Colonic mucosa (tissue), 4 donors: ENCODE results near the gene APOA5. TPM values are rescaled to one million over a fixed set of nuclear protein-coding genes. Genes with fewer than 3 reads are reported as not detected.
"Not testable (repeated sequence)": the region's sequence is repeated elsewhere in the genome, so short reads cannot be mapped to it uniquely, and the experiment has no call there.

Source experiments
- DNase-seq: peaks from one replicate; pipeline ENCODE4 v3.0.0-alpha.2; 2020
- H3K27ac ChIP-seq: fragments of 200-600 bp; one replicate; pipeline ENCODE4 v1.8.0; 2021
- H3K27me3 ChIP-seq: fragments of 200-600 bp; one replicate; pipeline ENCODE4 v1.8.0; 2021
- H3K36me3 ChIP-seq: fragments of 200-600 bp; one replicate; pipeline ENCODE4 v1.8.0; 2021
- H3K4me1 ChIP-seq: fragments of 200-600 bp; one replicate; pipeline ENCODE4 v1.8.0; 2021; ENCODE audit warnings: mild to moderate bottlenecking
- H3K4me3 ChIP-seq: fragments of 200-600 bp; one replicate; pipeline ENCODE4 v1.8.0; 2021
- H3K9ac ChIP-seq, 2 donors: one replicate each; pipeline ENCODE4 v1.7.0; 2013; ENCODE audit warnings: control low read depth in 2 of 2, low read depth in 2 of 2, low read length in 2 of 2
- H3K9me3 ChIP-seq: fragments of 200-600 bp; one replicate; pipeline ENCODE4 v1.8.0; 2021
- CTCF ChIP-seq: fragments of 200-600 bp; IDR thresholded peaks from one replicate; pipeline ENCODE4 v1.8.0; 2022; ENCODE audit warnings: antibody characterized with exemption, mild to moderate bottlenecking
- intact Hi-C: fragments of 100-400 bp; cut with DNase I; formaldehyde crosslinking; loops from one replicate; pipeline ENCODE4 v1.14.1; 2022
- total RNA-seq, 2 donors: library from RNA; stranded (reverse); fragmentation: NEBNext Ultra II Directional in 1 of 2; extraction: Animal tissue kit (Norgen Biotek cat#: 25700) in 1 of 2; gene quantifications; one replicate each; pipeline ENCODE4 v1.2.1, GENCODE V29; 2021
- donor health status: healthy.
- donor health status: DM: no; HTN: no; CAD: no.
- donor health status: DM: no; HTN: no; CAD: no.

The APOA5 gene
- total RNA-seq, 2 donors from 2014 or later = 0.20 TPM; not detected in 1

GRCh38 chr11:116771935-116772334, 19.7 kb downstream of the APOA5 start:
- Histone ChIP-seq H3K4me3 (peak overlapping the region; percentile 68), H3K36me3 (no peaks in the 10 kb centered on the region), H3K9me3 (no peaks in the 10 kb centered on the region), H3K9ac (peak overlapping the region; percentile 93), H3K4me1 (peaks cover 9% of the 10 kb centered on the region), H3K27ac (peak overlapping the region; percentile 80), H3K27me3 (no peaks in the 10 kb centered on the region)
- DNase-seq = no peak
- TF ChIP-seq CTCF = no peak
- intact Hi-C loops = no loop called here

- Histone ChIP-seq H3K4me1 (no peaks in the 10 kb centered on the region), H3K9me3 (no peaks in the 10 kb centered on the region), H3K36me3 (peaks cover 22% of the 10 kb centered on the region)
These were observed 29.5 kb downstream of the APOA5 start for GRCh38 chr11:116762132-116762531.

GRCh38 chr11:116756044-116756443, 35.6 kb downstream of the APOA5 start:
- H3K4me1 ChIP-seq, H3K9me3 ChIP-seq, H3K4me3 ChIP-seq, H3K27ac ChIP-seq, intact Hi-C loops, DNase-seq, H3K27me3 ChIP-seq, H3K9ac ChIP-seq: not testable (repeated sequence)
- H3K36me3 ChIP-seq = peaks cover 15% of the 10 kb centered on the region

More at GRCh38 chr11:116762132-116762531, 29.5 kb downstream of the APOA5 start:
- no peak overlapping the region for H3K4me3 ChIP-seq
- intact Hi-C loops = no loop called here
- DNase-seq = no peak
- no peak overlapping the region for H3K9ac ChIP-seq
- no peaks in the 10 kb centered on the region for H3K27me3 ChIP-seq
- no peak for TF ChIP-seq CTCF
- no peak overlapping the region for H3K27ac ChIP-seq

- H3K9ac ChIP-seq = no peak overlapping the region
- no peak overlapping the region for H3K27ac ChIP-seq
- H3K9me3 ChIP-seq = no peaks in the 10 kb centered on the region
- no peak overlapping the region for H3K4me3 ChIP-seq
- intact Hi-C loops = no loop called here
- peaks cover 21% of the 10 kb centered on the region for H3K36me3 ChIP-seq
- no peaks in the 10 kb centered on the region for H3K27me3 ChIP-seq
- TF ChIP-seq CTCF = no peak
- no peak for DNase-seq
- no peaks in the 10 kb centered on the region for H3K4me1 ChIP-seq
These were observed 41.5 kb downstream of the APOA5 start for GRCh38 chr11:116750070-116750718.

- Histone ChIP-seq H3K9ac (no peak overlapping the region), H3K9me3 (no peaks in the 10 kb centered on the region), H3K27me3 (no peaks in the 10 kb centered on the region), H3K36me3 (peaks cover 9% of the 10 kb centered on the region), H3K4me3 (no peak overlapping the region), H3K4me1 (no peaks in the 10 kb centered on the region), H3K27ac (no peak overlapping the region)
- intact Hi-C loops = no loop called here
- TF ChIP-seq CTCF = no peak
- DNase-seq = no peak
These were observed 49.6 kb downstream of the APOA5 start for GRCh38 chr11:116742104-116742503.

GRCh38 chr11:116740741-116741140, 50.9 kb downstream of the APOA5 start:
- no peak overlapping the region for H3K27ac ChIP-seq
- H3K4me1 ChIP-seq = no peaks in the 10 kb centered on the region
- H3K9ac ChIP-seq = no peak overlapping the region
- intact Hi-C loops = no loop called here
- H3K4me3 ChIP-seq = no peak overlapping the region
- no peaks in the 10 kb centered on the region for H3K27me3 ChIP-seq
- no peak for TF ChIP-seq CTCF
- H3K9me3 ChIP-seq = no peaks in the 10 kb centered on the region
- H3K36me3 ChIP-seq = no peaks in the 10 kb centered on the region
- no peak for DNase-seq
